Body of pancreas (tissue), 4 donors: ENCODE measurements around the gene P4HB. TPM values are rescaled to one million over a fixed set of nuclear protein-coding genes. Genes with fewer than 3 reads are reported as not detected.
A peak's percentile ranks its signal among the peaks of the same experiment; 100 is the strongest.
"Not testable (repeated sequence)": the region's sequence is repeated elsewhere in the genome, so short reads cannot be mapped to it uniquely, and the experiment has no call there.

ENCODE experiments used
- ATAC-seq: fragments of 150-250 bp; one replicate; pipeline ENCODE4 v1.9.1; 2016
- DNase-seq, 4 donors: peaks; one replicate each; pipeline ENCODE4 v3.0.0-alpha.2; 2019
- H3K27ac ChIP-seq, 4 donors: fragments of 200-600 bp; sonication (generic); 1 replicate in 3 of 4; 2 replicates in 1 of 4; pipeline versions ENCODE4 v1.5.1 to v1.6.1; 2016 to 2019; ENCODE audit warnings: mild to moderate bottlenecking in 1 of 4, mixed read lengths in 1 of 4, moderate library complexity in 1 of 4
- H3K27me3 ChIP-seq, 2 donors: fragments of 200-600 bp; sonication (generic); one replicate each; pipeline ENCODE4 v1.6.0; 2016; ENCODE audit warnings: mild to moderate bottlenecking in 1 of 2
- H3K36me3 ChIP-seq, 2 donors: fragments of 200-600 bp; sonication (generic); replicated peaks in 1 of 2; 2 replicates each; pipeline ENCODE4 v1.5.1; 2016; ENCODE audit warnings: low read depth in 2 of 2; ENCODE audit not compliant: insufficient read depth in 1 of 2
- H3K4me1 ChIP-seq: fragments of 200-600 bp; sonication (generic); one replicate; pipeline ENCODE4 v1.6.0; 2016
- H3K4me3 ChIP-seq, 2 donors: fragments of 200-600 bp; sonication (generic); 1 replicate in 1 of 2; 2 replicates in 1 of 2; pipeline ENCODE4 v1.5.1; 2016 to 2019
- H3K9me3 ChIP-seq, 3 donors: fragments of 200-600 bp; sonication (generic); 1 replicate in 2 of 3; 2 replicates in 1 of 3; pipeline ENCODE4 v1.5.1; 2016
- CTCF ChIP-seq, 7 experiments: fragments of 450-650 bp in 4 of 7; fragments of 200-600 bp in 3 of 7; sonication (generic) in 3 of 7; IDR thresholded peaks; one replicate each; pipeline ENCODE4 v1.5.1; 2016 to 2019; ENCODE audit warnings: antibody characterized with exemption in 7 of 7
- POLR2A ChIP-seq, 3 donors: fragments of 450-650 bp; IDR thresholded peaks; one replicate each; pipeline ENCODE4 v1.6.1; 2016; ENCODE audit warnings: antibody characterized with exemption in 3 of 3, mild to moderate bottlenecking in 2 of 3
- WGBS, 2 donors: methylation state at CpG; one replicate each; pipeline ENCODE4 v1.1.5; 2017; 5-methylcytosine and 5-hydroxymethylcytosine counted together
- intact Hi-C: fragments of 100-400 bp; cut with DNase I; formaldehyde crosslinking; loops from one replicate; pipeline ENCODE4 v1.15.1; 2023
- total RNA-seq, 2 donors: library from RNA; depleted of rRNA; stranded (reverse); fragments of >200 nt; gene quantifications; one replicate each; pipeline ENCODE4 v1.1.0, GENCODE V29; 2016

Gene P4HB
- total RNA-seq, 2 donors from 2014 or later = 1,462 to 4,394 TPM

- H3K4me3 ChIP-seq = no peak overlapping the region
Measured at GRCh38 chr17:81841866-81842265, 18.5 kb downstream of the P4HB start.

GRCh38 chr17:81840826-81841778 is 19.2 kb downstream of the P4HB start:
- DNase-seq (peak; percentile 72 to 83 (median 78)), ATAC-seq (peak; percentile 71)
- Histone ChIP-seq H3K27me3 (no peaks in the 10 kb centered on the region), H3K9me3 (no peaks in the 10 kb centered on the region), H3K36me3 (peaks cover 27 to 30% of the 10 kb centered on the region in 2 donors), H3K4me1 (peaks cover 36% of the 10 kb centered on the region), H3K4me3 (no peak overlapping the region), H3K27ac (peak overlapping the region; percentile 35 to 78 (median 55))
- no peak for TF ChIP-seq CTCF (IDR thresholded peaks at IDR 0.05)
- no peak for TF ChIP-seq POLR2A (IDR thresholded peaks at IDR 0.05)
- intact Hi-C loops = no loop called here
- 27 to 34% methylated on average over 9 to 40 of the region's 40 CpGs for WGBS, 2 donors

More at GRCh38 chr17:81841866-81842265, 18.5 kb downstream of the P4HB start:
- intact Hi-C loops = no loop called here
- Histone ChIP-seq H3K9me3 (no peaks in the 10 kb centered on the region), H3K27me3 (no peaks in the 10 kb centered on the region), H3K27ac (peak overlapping the region in 3 of 4 donors; percentile 35 to 78 (median 74)), H3K36me3 (peaks cover 35 to 37% of the 10 kb centered on the region in 2 donors), H3K4me1 (peaks cover 36% of the 10 kb centered on the region)
- WGBS, 2 donors = 52 to 56% methylated on average over 2 to 15 of the region's 15 CpGs
- ATAC-seq (peak; percentile 5), DNase-seq (no peak)
- TF ChIP-seq POLR2A (IDR thresholded peaks at IDR 0.05) (peak in 1 of 3 donors; percentile 15), CTCF (IDR thresholded peaks at IDR 0.05) (no peak)

GRCh38 chr17:81840059-81840458 is 20.3 kb downstream of the P4HB start:
- H3K27me3 ChIP-seq, H3K4me3 ChIP-seq, H3K27ac ChIP-seq, H3K9me3 ChIP-seq, DNase-seq, ATAC-seq, intact Hi-C loops: not testable (repeated sequence)
- 88 to 90% methylated on average over 5 of the region's 5 CpGs for WGBS, 2 donors
- Histone ChIP-seq H3K4me1 (peaks cover 36% of the 10 kb centered on the region), H3K36me3 (peaks cover 18 to 20% of the 10 kb centered on the region in 2 donors)

- Histone ChIP-seq H3K4me3 (no peak overlapping the region), H3K27me3 (no peaks in the 10 kb centered on the region), H3K36me3 (peaks cover 10 to 13% of the 10 kb centered on the region in 2 donors), H3K27ac (no peak overlapping the region), H3K4me1 (peaks cover 36% of the 10 kb centered on the region), H3K9me3 (no peaks in the 10 kb centered on the region)
- no peak for DNase-seq
- no peak for ATAC-seq
- intact Hi-C loops = no loop called here
- 70 to 73% methylated on average over 13 to 15 of the region's 15 CpGs for WGBS, 2 donors
- TF ChIP-seq CTCF (IDR thresholded peaks at IDR 0.05) (no peak), POLR2A (IDR thresholded peaks at IDR 0.05) (no peak)
Measured at GRCh38 chr17:81839301-81839700, 21.0 kb downstream of the P4HB start.

- 51 to 52% methylated on average over 13 to 17 of the region's 17 CpGs for WGBS, 2 donors
- no peak overlapping the region for H3K4me3 ChIP-seq
- H3K4me1 ChIP-seq = peaks cover 37% of the 10 kb centered on the region
- TF ChIP-seq POLR2A (IDR thresholded peaks at IDR 0.05) (no peak), CTCF (IDR thresholded peaks at IDR 0.05) (no peak)
- H3K36me3 ChIP-seq = peaks cover 5 to 11% of the 10 kb centered on the region in 2 donors
- intact Hi-C loops = no loop called here
- H3K27ac ChIP-seq = no peak overlapping the region
- H3K9me3 ChIP-seq = no peaks in the 10 kb centered on the region
- ATAC-seq (no peak), DNase-seq (no peak)
- H3K27me3 ChIP-seq = no peaks in the 10 kb centered on the region
Measured at GRCh38 chr17:81838753-81839255, 21.5 kb downstream of the P4HB start.
